ENCODE results near the gene LCE2A. TPM values are rescaled to one million over a fixed set of nuclear protein-coding genes. Genes with fewer than 3 reads are reported as not detected.

Gene LCE2A
- polyA plus RNA-seq, 1 of the 3 experiments (the other 2 are of a cell fraction): not detected

- Histone ChIP-seq H4K20me1 (ENCODE audit: insufficient read depth) (no peaks in the 10 kb centered on the region), H3K9ac (no peak overlapping the region), H3F3A (replicated peaks; ENCODE audit: insufficient read depth) (no peaks in the 10 kb centered on the region), H3K9me2 (no peaks in the 10 kb centered on the region), H3K79me2 (ENCODE audit: insufficient read depth) (no peaks in the 10 kb centered on the region), H3K27ac (ENCODE audit: low read depth in 2 of 2, low read length in 1 of 2) (no peak overlapping the region), H3K27me3 (ENCODE audit: insufficient read depth) (no peaks in the 10 kb centered on the region), H2AFZ (ENCODE audit: low read depth) (no peak overlapping the region), H3K4me2 (no peak overlapping the region), H3K36me3 (replicated peaks in 1 of 2; ENCODE audit: control insufficient read depth in 1 of 2, insufficient read depth in 2 of 2, low read length in 1 of 2) (no peaks in the 10 kb centered on the region), H3K4me3 (ENCODE audit: low read depth in 2 of 2, low read length in 1 of 2) (no peak overlapping the region), H3K4me1 (ENCODE audit: control insufficient read depth in 1 of 2, insufficient read depth in 2 of 2, low read depth in 1 of 2, low read length in 1 of 2) (no peaks in the 10 kb centered on the region), H3K9me3 (no peaks in the 10 kb centered on the region)
- no peak for DNase-seq
- CTCF ChIA-PET: no interaction called here
- WGBS (ENCODE audit: low lambda C conversion rate): 0% methylated on average over 2 of the region's 2 CpGs
- TF ChIP-seq TEAD4 (IDR thresholded peaks at IDR 0.05; ENCODE audit: borderline replicate concordance, insufficient read depth): no peak
- TF ChIP-seq USF2 (IDR thresholded peaks at IDR 0.05; ENCODE audit: borderline replicate concordance, low read depth, low read length): no peak
- TF ChIP-seq TAF1 (IDR thresholded peaks at IDR 0.05; ENCODE audit: borderline replicate concordance, low read depth, low read length): no peak
- TF ChIP-seq MXI1 (IDR thresholded peaks at IDR 0.05; ENCODE audit: low read depth, low read length): no peak
- TF ChIP-seq, protein P1, sequence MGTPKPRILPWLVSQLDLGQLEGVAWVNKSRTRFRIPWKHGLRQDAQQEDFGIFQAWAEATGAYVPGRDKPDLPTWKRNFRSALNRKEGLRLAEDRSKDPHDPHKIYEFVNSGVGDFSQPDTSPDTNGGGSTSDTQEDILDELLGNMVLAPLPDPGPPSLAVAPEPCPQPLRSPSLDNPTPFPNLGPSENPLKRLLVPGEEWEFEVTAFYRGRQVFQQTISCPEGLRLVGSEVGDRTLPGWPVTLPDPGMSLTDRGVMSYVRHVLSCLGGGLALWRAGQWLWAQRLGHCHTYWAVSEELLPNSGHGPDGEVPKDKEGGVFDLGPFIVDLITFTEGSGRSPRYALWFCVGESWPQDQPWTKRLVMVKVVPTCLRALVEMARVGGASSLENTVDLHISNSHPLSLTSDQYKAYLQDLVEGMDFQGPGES (IDR thresholded peaks at IDR 0.05; ENCODE audit: low read depth, low read length): no peak
- TF ChIP-seq EP300 (IDR thresholded peaks at IDR 0.05; ENCODE audit: borderline replicate concordance in 1 of 2, low read depth in 1 of 2, low read length in 1 of 2): no peak
- TF ChIP-seq EZH2phosphoT487 (IDR thresholded peaks at IDR 0.05; ENCODE audit: borderline replicate concordance, low read depth): no peak
- no peak for TF ChIP-seq CTCF (IDR thresholded peaks at IDR 0.05)
- TF ChIP-seq POLR2AphosphoS5 (IDR thresholded peaks at IDR 0.05; ENCODE audit: low read depth, low read length): no peak
- TF ChIP-seq, protein P2, sequence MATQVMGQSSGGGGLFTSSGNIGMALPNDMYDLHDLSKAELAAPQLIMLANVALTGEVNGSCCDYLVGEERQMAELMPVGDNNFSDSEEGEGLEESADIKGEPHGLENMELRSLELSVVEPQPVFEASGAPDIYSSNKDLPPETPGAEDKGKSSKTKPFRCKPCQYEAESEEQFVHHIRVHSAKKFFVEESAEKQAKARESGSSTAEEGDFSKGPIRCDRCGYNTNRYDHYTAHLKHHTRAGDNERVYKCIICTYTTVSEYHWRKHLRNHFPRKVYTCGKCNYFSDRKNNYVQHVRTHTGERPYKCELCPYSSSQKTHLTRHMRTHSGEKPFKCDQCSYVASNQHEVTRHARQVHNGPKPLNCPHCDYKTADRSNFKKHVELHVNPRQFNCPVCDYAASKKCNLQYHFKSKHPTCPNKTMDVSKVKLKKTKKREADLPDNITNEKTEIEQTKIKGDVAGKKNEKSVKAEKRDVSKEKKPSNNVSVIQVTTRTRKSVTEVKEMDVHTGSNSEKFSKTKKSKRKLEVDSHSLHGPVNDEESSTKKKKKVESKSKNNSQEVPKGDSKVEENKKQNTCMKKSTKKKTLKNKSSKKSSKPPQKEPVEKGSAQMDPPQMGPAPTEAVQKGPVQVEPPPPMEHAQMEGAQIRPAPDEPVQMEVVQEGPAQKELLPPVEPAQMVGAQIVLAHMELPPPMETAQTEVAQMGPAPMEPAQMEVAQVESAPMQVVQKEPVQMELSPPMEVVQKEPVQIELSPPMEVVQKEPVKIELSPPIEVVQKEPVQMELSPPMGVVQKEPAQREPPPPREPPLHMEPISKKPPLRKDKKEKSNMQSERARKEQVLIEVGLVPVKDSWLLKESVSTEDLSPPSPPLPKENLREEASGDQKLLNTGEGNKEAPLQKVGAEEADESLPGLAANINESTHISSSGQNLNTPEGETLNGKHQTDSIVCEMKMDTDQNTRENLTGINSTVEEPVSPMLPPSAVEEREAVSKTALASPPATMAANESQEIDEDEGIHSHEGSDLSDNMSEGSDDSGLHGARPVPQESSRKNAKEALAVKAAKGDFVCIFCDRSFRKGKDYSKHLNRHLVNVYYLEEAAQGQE (IDR thresholded peaks at IDR 0.05; ENCODE audit: low read depth, low read length): no peak
- POLR2A ChIA-PET: no interaction called here
These were observed 16.5 kb upstream of the LCE2A start for GRCh38 chr1:152681616-152682015.

Measured in SK-N-SH (cell line).